ENCODE results near the gene HNRNPUL1.
A peak's percentile ranks its signal among the peaks of the same experiment; 100 is the strongest.
"Not testable (repeated sequence)": the region's sequence is repeated elsewhere in the genome, so short reads cannot be mapped to it uniquely, and the experiment has no call there.

The HNRNPUL1 gene

DNA sequence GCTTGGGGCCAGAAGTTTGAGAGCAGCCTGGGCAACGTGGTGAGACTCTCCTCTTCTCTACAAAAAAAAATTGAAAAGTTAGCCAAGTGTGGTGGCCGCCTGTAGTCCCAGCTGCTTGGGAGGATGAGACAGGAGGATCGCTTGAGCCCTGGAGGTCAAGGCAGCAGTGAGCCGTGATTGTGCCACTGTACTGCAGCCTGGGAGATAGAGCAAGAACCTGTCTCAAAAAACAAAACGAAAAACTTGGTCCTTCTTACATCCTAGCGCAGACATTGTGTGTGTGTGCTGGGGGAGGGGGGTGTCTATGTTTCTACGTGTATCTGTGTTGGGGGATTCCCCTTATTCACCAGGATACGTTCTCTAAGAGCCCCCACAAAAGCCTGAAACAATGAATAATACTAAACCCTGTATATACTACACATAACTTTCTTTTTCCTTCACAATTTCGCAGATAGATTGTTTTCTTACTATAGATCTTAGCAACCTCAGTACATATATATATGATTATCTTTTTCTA, 37.2 kb upstream of the HNRNPUL1 start:
- Histone ChIP-seq H3K36me3 (ENCODE audit: insufficient read depth, low read length) (peaks cover 15% of the 10 kb centered on the region; the same call in 1 of the 2 replicates), H3K4me1 (ENCODE audit: insufficient read depth, low read length) (peaks cover 30% of the 10 kb centered on the region), H3K9me3 (ENCODE audit: control insufficient read depth, insufficient read depth, low read length) (no peaks in the 10 kb centered on the region), H3K9ac (ENCODE audit: low read depth, low read length) (0 out of 2 replicates have a peak overlapping the region, but pooled peaks have one; percentile 46)

GRCh38 chr19:41228486-41228885, 35.7 kb upstream of the HNRNPUL1 start:
- H3K36me3 ChIP-seq (ENCODE audit: insufficient read depth, low read length): peaks cover 18% of the 10 kb centered on the region; the same call in 1 of the 2 replicates

GRCh38 chr19:41229338-41229737, 34.8 kb upstream of the HNRNPUL1 start:
- Histone ChIP-seq H3K4me1 (ENCODE audit: insufficient read depth, low read length) (peaks cover 23% of the 10 kb centered on the region), H3K36me3 (ENCODE audit: insufficient read depth, low read length) (peaks cover 24% of the 10 kb centered on the region)
- H3K9me3 ChIP-seq (ENCODE audit: control insufficient read depth, insufficient read depth, low read length); H3K9ac ChIP-seq (ENCODE audit: low read depth, low read length): not testable (repeated sequence)

More at GRCh38 chr19:41228486-41228885, 35.7 kb upstream of the HNRNPUL1 start:
- H3K4me1 ChIP-seq (ENCODE audit: insufficient read depth, low read length): peaks cover 30% of the 10 kb centered on the region
- H3K9me3 ChIP-seq (ENCODE audit: control insufficient read depth, insufficient read depth, low read length): no peaks in the 10 kb centered on the region
- H3K9ac ChIP-seq (ENCODE audit: low read depth, low read length): no peak overlapping the region

GRCh38 chr19:41230067-41230857, 33.9 kb upstream of the HNRNPUL1 start:
- Histone ChIP-seq H3K9ac (ENCODE audit: low read depth, low read length) (no peak overlapping the region), H3K4me1 (ENCODE audit: insufficient read depth, low read length) (peaks cover 13% of the 10 kb centered on the region), H3K9me3 (ENCODE audit: control insufficient read depth, insufficient read depth, low read length) (no peaks in the 10 kb centered on the region), H3K36me3 (ENCODE audit: insufficient read depth, low read length) (peaks cover 24% of the 10 kb centered on the region)

- Histone ChIP-seq H3K36me3 (ENCODE audit: insufficient read depth, low read length) (peaks cover 33% of the 10 kb centered on the region), H3K9ac (ENCODE audit: low read depth, low read length) (no peak overlapping the region), H3K9me3 (ENCODE audit: control insufficient read depth, insufficient read depth, low read length) (no peaks in the 10 kb centered on the region), H3K4me1 (ENCODE audit: insufficient read depth, low read length) (no peaks in the 10 kb centered on the region)
Observed at GRCh38 chr19:41232686-41233085, 31.5 kb upstream of the HNRNPUL1 start.

DNA sequence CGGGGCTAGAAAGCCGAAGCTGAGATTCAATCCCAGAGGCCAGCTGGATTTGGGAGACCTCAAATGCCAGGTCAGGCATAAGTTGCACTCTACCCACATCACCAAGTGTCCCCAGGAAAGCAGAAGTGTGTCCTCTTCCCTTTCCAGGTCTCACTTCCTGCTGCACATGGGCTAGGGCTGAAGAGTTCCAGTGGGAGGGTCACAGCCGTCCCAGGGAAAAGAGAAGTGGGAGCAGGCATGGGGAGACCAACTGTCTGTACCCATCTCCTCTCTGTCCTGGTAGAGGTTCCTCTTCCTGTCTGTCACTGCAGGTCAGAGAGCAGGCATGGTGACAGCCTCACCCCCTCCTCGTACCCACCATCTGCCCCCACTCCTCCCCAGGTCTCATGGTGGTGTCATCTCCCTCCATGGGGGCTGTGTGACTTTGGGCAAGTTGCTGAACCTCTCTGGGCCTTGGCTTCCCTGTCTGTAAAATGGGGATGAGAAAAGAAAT, 30.4 kb upstream of the HNRNPUL1 start:
- Histone ChIP-seq H3K4me1 (ENCODE audit: insufficient read depth, low read length) (no peaks in the 10 kb centered on the region), H3K9me3 (ENCODE audit: control insufficient read depth, insufficient read depth, low read length) (no peaks in the 10 kb centered on the region), H3K36me3 (ENCODE audit: insufficient read depth, low read length) (peaks cover 42% of the 10 kb centered on the region), H3K9ac (ENCODE audit: low read depth, low read length) (no peak overlapping the region)

DNA sequence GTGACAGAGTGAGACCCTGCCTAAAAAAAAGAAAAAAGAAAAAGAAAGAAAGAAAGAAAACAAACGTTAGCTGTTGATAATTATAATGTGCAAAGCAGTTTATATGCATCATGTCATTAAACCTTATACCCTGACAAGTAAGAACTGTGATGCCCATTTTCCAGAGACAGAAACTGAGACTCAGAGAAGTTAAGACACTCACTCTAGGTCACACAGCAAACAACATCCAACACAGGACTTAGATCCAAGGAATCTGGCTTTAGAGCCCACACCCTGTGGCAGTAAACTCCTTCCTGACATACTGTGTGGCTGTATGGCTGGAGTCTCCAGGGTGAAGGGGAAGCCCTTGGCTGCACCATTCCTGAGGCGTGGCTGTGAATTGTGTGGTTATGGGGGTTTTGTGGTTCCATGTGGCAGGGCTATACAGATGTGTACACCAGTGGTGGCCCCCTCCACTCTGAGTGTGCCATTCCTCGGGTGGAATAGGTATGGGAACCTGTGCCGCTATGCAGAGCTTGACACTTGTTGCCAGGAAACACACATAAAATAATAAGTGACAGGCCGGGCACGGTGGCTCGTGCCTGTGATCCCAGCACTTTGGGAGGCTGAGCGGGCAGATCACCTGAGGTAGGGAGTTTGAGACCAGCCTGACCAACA, 29.5 kb upstream of the HNRNPUL1 start:
- Histone ChIP-seq H3K9ac (ENCODE audit: low read depth, low read length) (no peak overlapping the region), H3K4me1 (ENCODE audit: insufficient read depth, low read length) (no peaks in the 10 kb centered on the region), H3K36me3 (ENCODE audit: insufficient read depth, low read length) (peaks cover 45% of the 10 kb centered on the region), H3K9me3 (ENCODE audit: control insufficient read depth, insufficient read depth, low read length) (no peaks in the 10 kb centered on the region)

GRCh38 chr19:41235480-41235879, 28.7 kb upstream of the HNRNPUL1 start:
- H3K9me3 ChIP-seq (ENCODE audit: control insufficient read depth, insufficient read depth, low read length): no peaks in the 10 kb centered on the region
- H3K36me3 ChIP-seq (ENCODE audit: insufficient read depth, low read length): peaks cover 50% of the 10 kb centered on the region
- no peak overlapping the region for H3K9ac ChIP-seq (ENCODE audit: low read depth, low read length)
- H3K4me1 ChIP-seq (ENCODE audit: insufficient read depth, low read length): no peaks in the 10 kb centered on the region

DNA sequence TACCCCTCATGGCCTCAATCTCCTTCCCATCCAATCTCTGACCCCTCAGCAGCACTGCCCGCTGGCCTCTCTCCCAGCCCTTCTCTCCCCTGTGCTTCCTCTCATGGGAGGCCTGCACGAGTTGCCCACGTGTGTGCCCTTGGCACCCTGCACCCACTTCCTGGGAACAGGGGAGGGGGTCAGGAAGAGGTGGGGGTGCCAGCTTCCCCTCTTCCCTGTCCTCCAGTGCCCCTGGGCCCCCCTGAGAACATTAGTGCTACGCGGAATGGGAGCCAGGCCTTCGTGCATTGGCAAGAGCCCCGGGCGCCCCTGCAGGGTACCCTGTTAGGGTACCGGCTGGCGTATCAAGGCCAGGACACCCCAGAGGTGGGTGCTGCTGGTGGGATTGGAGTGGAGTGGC, 25.9 kb upstream of the HNRNPUL1 start:
- Histone ChIP-seq H3K4me1 (ENCODE audit: insufficient read depth, low read length) (no peaks in the 10 kb centered on the region), H3K9me3 (ENCODE audit: control insufficient read depth, insufficient read depth, low read length) (no peaks in the 10 kb centered on the region), H3K9ac (ENCODE audit: low read depth, low read length) (no peak overlapping the region), H3K36me3 (ENCODE audit: insufficient read depth, low read length) (peaks cover 53% of the 10 kb centered on the region)

- Histone ChIP-seq H3K4me1 (ENCODE audit: insufficient read depth, low read length) (no peaks in the 10 kb centered on the region), H3K36me3 (ENCODE audit: insufficient read depth, low read length) (peaks cover 50% of the 10 kb centered on the region), H3K9ac (ENCODE audit: low read depth, low read length) (no peak overlapping the region), H3K9me3 (ENCODE audit: control insufficient read depth, insufficient read depth, low read length) (no peaks in the 10 kb centered on the region)
Observed at GRCh38 chr19:41239363-41239762, 24.8 kb upstream of the HNRNPUL1 start.

DNA sequence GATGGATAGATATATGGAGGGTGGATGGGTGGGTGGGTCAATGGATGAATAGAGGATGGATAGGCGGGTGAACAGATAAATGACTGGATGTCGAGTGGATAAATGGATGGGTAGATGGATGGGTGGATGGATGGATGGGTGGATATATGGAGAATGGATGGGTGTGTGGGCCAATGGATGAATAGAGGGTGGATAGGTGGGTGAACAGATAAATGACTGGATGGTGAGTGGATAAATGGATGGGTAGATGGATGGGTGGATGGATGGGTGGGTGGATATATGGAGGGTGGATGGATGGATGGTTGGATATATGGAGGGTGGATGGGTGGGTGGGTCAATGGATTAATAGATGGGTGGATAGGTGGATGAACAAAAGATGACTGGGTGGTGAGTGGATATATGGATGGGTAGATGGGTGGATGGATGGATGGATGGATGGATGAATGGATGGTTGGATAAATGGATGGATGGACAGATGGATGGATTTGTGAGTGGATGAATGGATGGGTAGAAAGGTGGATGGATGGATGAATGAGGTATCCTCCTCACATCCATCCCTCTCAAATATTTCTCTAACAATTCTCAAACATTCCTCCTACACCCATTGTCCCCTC, 24.1 kb upstream of the HNRNPUL1 start:
- Histone ChIP-seq H3K9ac (ENCODE audit: low read depth, low read length) (no peak overlapping the region), H3K36me3 (ENCODE audit: insufficient read depth, low read length) (peaks cover 52% of the 10 kb centered on the region), H3K4me1 (ENCODE audit: insufficient read depth, low read length) (no peaks in the 10 kb centered on the region), H3K9me3 (ENCODE audit: control insufficient read depth, insufficient read depth, low read length) (no peaks in the 10 kb centered on the region)

DNA sequence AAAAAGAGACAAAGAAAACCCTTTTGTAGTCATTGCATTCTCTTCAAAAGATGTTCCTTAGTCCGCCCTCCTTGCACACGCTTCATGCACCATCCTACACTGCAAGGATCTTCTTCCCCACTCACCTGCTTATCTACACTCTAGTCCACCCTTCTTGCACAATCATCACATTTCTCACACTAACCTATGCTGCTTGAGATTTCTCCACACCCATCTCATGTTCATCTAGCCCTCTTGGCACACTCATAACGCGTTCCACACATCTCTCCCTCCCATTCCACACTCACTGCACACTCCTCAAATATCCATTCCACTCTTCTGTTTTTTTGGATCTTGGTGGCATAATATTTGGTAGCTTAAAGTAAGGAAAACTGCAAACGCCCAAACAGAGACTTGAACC, 22.3 kb upstream of the HNRNPUL1 start:
- peaks cover 46% of the 10 kb centered on the region for H3K36me3 ChIP-seq (ENCODE audit: insufficient read depth, low read length)
- H3K4me1 ChIP-seq (ENCODE audit: insufficient read depth, low read length): no peaks in the 10 kb centered on the region
- H3K9ac ChIP-seq (ENCODE audit: low read depth, low read length): no peak overlapping the region
- H3K9me3 ChIP-seq (ENCODE audit: control insufficient read depth, insufficient read depth, low read length): no peaks in the 10 kb centered on the region

- no peak overlapping the region for H3K9ac ChIP-seq (ENCODE audit: low read depth, low read length)
- no peaks in the 10 kb centered on the region for H3K9me3 ChIP-seq (ENCODE audit: control insufficient read depth, insufficient read depth, low read length)
- no peaks in the 10 kb centered on the region for H3K4me1 ChIP-seq (ENCODE audit: insufficient read depth, low read length)
- H3K36me3 ChIP-seq (ENCODE audit: insufficient read depth, low read length): peaks cover 35% of the 10 kb centered on the region
Observed at GRCh38 chr19:41244117-41244516, 20.1 kb upstream of the HNRNPUL1 start.

- H3K36me3 ChIP-seq (ENCODE audit: insufficient read depth, low read length): peaks cover 35% of the 10 kb centered on the region
- H3K9me3 ChIP-seq (ENCODE audit: control insufficient read depth, insufficient read depth, low read length): no peaks in the 10 kb centered on the region
- H3K4me1 ChIP-seq (ENCODE audit: insufficient read depth, low read length): no peaks in the 10 kb centered on the region
Observed at GRCh38 chr19:41245843-41246242, 18.3 kb upstream of the HNRNPUL1 start.

More at GRCh38 chr19:41245843-41246242, 18.3 kb upstream of the HNRNPUL1 start:
- no peak overlapping the region for H3K9ac ChIP-seq (ENCODE audit: low read depth, low read length)
